ENCODE measurements around the gene HRH4.

HRH4 gene

DNA sequence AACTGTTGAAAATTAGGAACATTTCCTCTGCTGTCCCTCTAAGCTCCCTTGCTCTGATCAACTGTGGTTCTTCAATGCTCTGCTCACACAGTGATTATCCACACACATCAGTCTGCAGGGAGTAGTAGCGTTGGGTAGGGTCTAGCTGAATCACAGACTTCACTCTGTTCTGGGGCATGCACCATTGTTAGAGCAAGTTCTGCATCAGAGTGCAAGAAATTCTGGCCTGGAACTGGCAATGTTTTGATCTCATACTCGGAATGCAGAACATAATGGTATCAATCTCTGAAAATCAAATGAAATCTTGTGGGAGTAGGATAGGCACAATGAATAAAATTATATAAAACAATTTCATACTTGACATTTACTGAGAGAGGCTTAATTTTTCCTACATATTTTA, 55.3 kb downstream of the HRH4 start:
- no peak for DNase-seq

DNA sequence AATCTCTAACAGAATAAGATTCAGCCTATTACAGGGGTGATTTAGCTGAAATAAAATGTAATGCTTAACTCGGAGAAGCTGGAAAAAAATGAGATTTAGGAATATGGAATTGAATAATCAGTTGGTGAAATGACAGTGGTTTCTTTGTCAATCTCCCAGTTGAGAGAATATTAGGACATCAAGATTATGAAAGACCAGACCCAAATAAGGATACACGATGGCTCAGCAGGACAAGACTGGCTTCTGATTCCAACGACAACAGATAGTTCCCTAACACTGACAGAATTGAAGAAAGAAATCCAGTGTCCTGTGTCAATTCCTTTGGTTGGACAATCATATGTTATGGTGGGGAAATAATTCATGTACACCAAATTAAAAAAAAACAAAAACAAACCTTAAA, 55.8 kb downstream of the HRH4 start:
- no peak for DNase-seq

DNA sequence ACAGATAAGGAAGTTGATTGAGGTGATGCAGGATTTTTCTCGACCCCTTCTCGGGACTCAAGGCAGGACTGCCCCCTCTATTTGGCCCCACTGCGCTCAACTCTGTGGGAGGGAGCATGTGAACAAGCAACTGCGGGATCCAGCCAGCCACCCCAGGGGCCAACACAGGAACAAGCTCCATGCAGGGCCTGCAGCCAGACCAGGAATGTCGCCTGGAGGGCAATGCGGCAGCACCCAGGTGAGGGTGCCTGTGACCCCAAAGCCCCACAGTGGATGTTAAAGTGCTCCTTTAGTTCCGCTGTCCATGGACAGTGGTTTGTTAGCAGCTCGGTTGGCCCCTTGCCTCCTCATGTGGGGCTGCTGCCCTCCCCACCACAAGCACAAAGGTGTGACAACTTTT, 57.1 kb downstream of the HRH4 start:
- DNase-seq = no peak

DNA sequence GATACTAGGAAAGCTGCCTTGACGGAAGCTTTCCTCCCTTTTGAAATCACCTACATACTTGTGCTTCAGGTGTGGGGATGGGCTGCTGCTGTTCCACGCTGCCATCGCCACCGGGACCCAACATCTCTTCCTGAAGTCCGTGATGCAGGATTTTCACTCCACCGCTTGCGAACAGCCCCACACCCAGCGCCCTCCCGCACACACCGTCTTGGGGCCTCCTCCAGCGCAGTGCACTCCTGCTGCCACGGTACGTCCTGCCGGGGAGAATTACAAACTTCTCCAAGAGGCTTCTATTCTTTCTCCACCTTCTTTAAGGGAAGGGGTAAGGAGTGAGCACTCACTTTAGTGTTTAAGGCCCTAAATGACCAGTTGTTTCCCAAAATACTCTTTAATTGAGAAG, 58.2 kb downstream of the HRH4 start:
- no peak for DNase-seq

Measured in NCI-H187 (cell line).